HepG2 (cell line): ENCODE data around the gene YAP1.

ENCODE experiments used
- CTCF ChIP-seq: sonication (generic); formaldehyde crosslinking; IDR thresholded peaks from 2 replicates; pipeline ENCODE4 v1.5.0; 2020; ENCODE audit warnings: mild to moderate bottlenecking, missing genetic modification reagents, moderate library complexity
- MAFF ChIP-seq: IDR thresholded peaks from 2 replicates; pipeline ENCODE4 v1.6.1; 2011; ENCODE audit warnings: low read depth, low read length, improper control_type of control experiment
- MAFK ChIP-seq, 2 experiments: IDR thresholded peaks in 1 of 2; conservative IDR thresholded peaks in 1 of 2; 2 replicates each; pipeline ENCODE4 v1.6.1; 2011; ENCODE audit warnings: improper control_type of control experiment in 2 of 2, low read length in 2 of 2
- MED13 ChIP-seq: sonication (generic); formaldehyde crosslinking; IDR thresholded peaks from 2 replicates; pipeline ENCODE4 v1.5.0; 2020; ENCODE audit warnings: missing genetic modification reagents
- NFRKB ChIP-seq: fragments of 450-650 bp; IDR thresholded peaks from 2 replicates; pipeline ENCODE4 v1.6.1; 2017
- ZNF138 ChIP-seq: sonication (generic); formaldehyde crosslinking; IDR thresholded peaks from 2 replicates; pipeline ENCODE4 v1.5.0; 2020; ENCODE audit warnings: mild to moderate bottlenecking, low read depth, missing genetic modification reagents
- ZNF740 ChIP-seq: sonication (generic); formaldehyde crosslinking; IDR thresholded peaks from 2 replicates; pipeline ENCODE4 v1.4.0; 2020; ENCODE audit warnings: missing genetic modification reagents
- ZNF770 ChIP-seq: sonication (generic); formaldehyde crosslinking; IDR thresholded peaks from 2 replicates; pipeline ENCODE4 v1.5.0; 2020; ENCODE audit warnings: mild to moderate bottlenecking, missing genetic modification reagents
- ZNF800 ChIP-seq: sonication (generic); formaldehyde crosslinking; IDR thresholded peaks from 2 replicates; pipeline ENCODE4 v1.4.0; 2020; ENCODE audit warnings: missing genetic modification reagents
- ZNF879 ChIP-seq: sonication (generic); formaldehyde crosslinking; IDR thresholded peaks from 2 replicates; pipeline ENCODE4 v1.8.1; 2023; ENCODE audit warnings: missing genetic modification reagents

- TF ChIP-seq ZNF800 (CRISPR knock-in tag) (no peak), ZNF740 (CRISPR knock-in tag) (no peak), MED13 (CRISPR knock-in tag) (no peak), CTCF (CRISPR knock-in tag) (no peak), MAFK (conservative IDR thresholded peaks at IDR 0.05 in 1 of 2, IDR thresholded peaks at IDR 0.05 in 1 of 2; ENCODE audit: low read length in 2 of 2) (no peak), NFRKB (no peak), MAFF (no peak), ZNF138 (CRISPR knock-in tag) (no peak), ZNF770 (no peak), ZNF879 (CRISPR knock-in tag) (no peak)
These were observed 87.5 kb downstream of the YAP1 start for GRCh38 chr11:102197670-102198139.
